Keratinocyte (primary cell): ENCODE results near the gene DIAPH3. TPM values are rescaled to one million over a fixed set of nuclear protein-coding genes. Genes with fewer than 3 reads are reported as not detected.

Source experiments
- DNase-seq: peaks from one replicate; pipeline ENCODE4 v3.0.0-alpha.2; 2011; ENCODE audit warnings: low read depth, missing footprints, low spot score
- FAIRE-seq: peaks from 2 replicates; lab custom pipeline; 2011; peaks lifted over from hg19 to GRCh38; lab: Jason Lieb, UNC
- H2AFZ ChIP-seq: 2 replicates; pipeline ENCODE4 v1.6.0; 2012; ENCODE audit warnings: low read length, control low read depth, inconsistent platforms; ENCODE audit not compliant: control insufficient read depth
- H3K27ac ChIP-seq: 2 replicates; pipeline ENCODE4 v1.5.1; 2011; ENCODE audit warnings: low read length; ENCODE audit not compliant: control insufficient read depth, insufficient read depth
- H3K27me3 ChIP-seq: 3 replicates; pipeline ENCODE4 v1.6.0; 2011; ENCODE audit warnings: low read length; ENCODE audit not compliant: control insufficient read depth, insufficient read depth; ENCODE audit errors: extremely low read depth
- H3K36me3 ChIP-seq, 2 experiments: 2 replicates in 1 of 2; 3 replicates in 1 of 2; pipeline ENCODE4 v1.5.1; 2011; ENCODE audit warnings: low read length in 2 of 2, mild to moderate bottlenecking in 1 of 2; ENCODE audit not compliant: control insufficient read depth in 2 of 2, insufficient read depth in 2 of 2; ENCODE audit errors: extremely low read depth in 1 of 2
- H3K4me1 ChIP-seq: 3 replicates; pipeline ENCODE4 v1.5.1; 2011; ENCODE audit warnings: low read length; ENCODE audit not compliant: control insufficient read depth, insufficient read depth; ENCODE audit errors: extremely low read depth
- H3K4me2 ChIP-seq: 3 replicates; pipeline ENCODE4 v1.6.0; 2011; ENCODE audit warnings: low read depth, low read length; ENCODE audit not compliant: control insufficient read depth, insufficient read depth; ENCODE audit errors: extremely low read depth
- H3K4me3 ChIP-seq, 3 experiments: fragments of 200-600 bp in 1 of 3; sonication (generic) in 1 of 3; 2 replicates in 2 of 3; 3 replicates in 1 of 3; pipeline ENCODE4 v1.5.1; 2011 to 2016; ENCODE audit warnings: low read length in 3 of 3, mild to moderate bottlenecking in 3 of 3, control low read depth in 2 of 3, inconsistent platforms in 1 of 3, low read depth in 1 of 3, mixed read lengths in 1 of 3, mixed run types in 1 of 3, moderate library complexity in 1 of 3; ENCODE audit not compliant: control insufficient read depth in 2 of 3, insufficient read depth in 2 of 3; ENCODE audit errors: extremely low read depth in 1 of 3
- H3K79me2 ChIP-seq: 2 replicates; pipeline ENCODE4 v1.6.0; 2012; ENCODE audit warnings: low read length; ENCODE audit not compliant: control insufficient read depth, insufficient read depth
- H3K9ac ChIP-seq: 3 replicates; pipeline ENCODE4 v1.6.0; 2011; ENCODE audit warnings: low read length; ENCODE audit not compliant: control insufficient read depth, insufficient read depth; ENCODE audit errors: extremely low read depth
- H3K9me1 ChIP-seq: 3 replicates; pipeline ENCODE4 v1.6.0; 2011; ENCODE audit warnings: low read length; ENCODE audit not compliant: control insufficient read depth, insufficient read depth; ENCODE audit errors: extremely low read depth
- H3K9me3 ChIP-seq: 2 replicates; pipeline ENCODE4 v1.5.1; 2012; ENCODE audit warnings: low read depth, low read length; ENCODE audit not compliant: control insufficient read depth
- H4K20me1 ChIP-seq: 3 replicates; pipeline ENCODE4 v1.6.0; 2011; ENCODE audit warnings: low read length; ENCODE audit not compliant: control insufficient read depth, insufficient read depth; ENCODE audit errors: extremely low read depth
- CTCF ChIP-seq, 3 experiments: IDR thresholded peaks in 1 of 3; conservative IDR thresholded peaks in 1 of 3; optimal IDR thresholded peaks in 1 of 3; 2 replicates in 2 of 3; 3 replicates in 1 of 3; pipeline versions ENCODE3 to v1.5.1; 2011; ENCODE audit warnings: low read length in 3 of 3, mild to moderate bottlenecking in 3 of 3, moderate library complexity in 2 of 3, control low read depth in 1 of 3, inconsistent platforms in 1 of 3; ENCODE audit not compliant: insufficient read depth in 2 of 3; ENCODE audit errors: extremely low read depth in 1 of 3
- EZH2 ChIP-seq: IDR thresholded peaks from one replicate; pipeline ENCODE4 v1.6.1; 2012; ENCODE audit warnings: inconsistent platforms, mild to moderate bottlenecking, low read length, moderate library complexity
- dilution Hi-C: fragments of 300-500 bp; cut with MboI; formaldehyde crosslinking; loops from one replicate; pipeline ENCODE4 v1.7.0; 2020; ENCODE audit warnings: low sequenced_read_pairs; ENCODE audit not compliant: extremely low pct_ligation_motif_present
- polyA plus RNA-seq, 5 experiments: library from polyadenylated mRNA; depleted of rRNA in 3 of 5; stranded (reverse) in 3 of 5; stranded (forward) in 1 of 5; unstranded in 1 of 5; fragments of >200 nt; gene quantifications; 1 replicate in 1 of 5; 2 replicates in 3 of 5; 3 replicates in 1 of 5; pipeline versions ENCODE4 v1.2.1 to v1.2.3, GENCODE V29; 2011 to 2012; ENCODE audit warnings: missing spikeins in 2 of 5, low read depth in 1 of 5, low replicate concordance in 1 of 5

The DIAPH3 gene
- polyA plus RNA-seq, 1 donor (not counting 4 experiments of a cell fraction or from before 2014, with no cell fraction given), result 9.0 TPM

- H3K36me3 ChIP-seq, result no peaks in the 10 kb centered on the region
- no peaks in the 10 kb centered on the region for H3K4me1 ChIP-seq
- no peak overlapping the region for H2AFZ ChIP-seq
- dilution Hi-C loops, result no loop called here
- H3K79me2 ChIP-seq, result no peaks in the 10 kb centered on the region
- H4K20me1 ChIP-seq, result no peaks in the 10 kb centered on the region
- H3K4me2 ChIP-seq, result no peak overlapping the region
- no peak overlapping the region for H3K27ac ChIP-seq
- no peaks in the 10 kb centered on the region for H3K9me1 ChIP-seq
- no peak overlapping the region for H3K9ac ChIP-seq
- DNase-seq (no peak), FAIRE-seq (no peak)
- H3K9me3 ChIP-seq, result no peaks in the 10 kb centered on the region
- H3K4me3 ChIP-seq, result no peak overlapping the region
- TF ChIP-seq CTCF (optimal IDR thresholded peaks at IDR 0.05 in 1 of 3, IDR thresholded peaks at IDR 0.05 in 1 of 3, conservative IDR thresholded peaks at IDR 0.05 in 1 of 3; ENCODE audit: extremely low read depth in 1 of 3, insufficient read depth in 2 of 3, low read length in 3 of 3) (no peak), EZH2 (no peak)
- no peaks in the 10 kb centered on the region for H3K27me3 ChIP-seq
These were observed 215.0 kb downstream of the DIAPH3 start for GRCh38 chr13:59948686-59949085.

- Histone ChIP-seq H3K4me1 (no peaks in the 10 kb centered on the region), H2AFZ (no peak overlapping the region), H3K27me3 (no peaks in the 10 kb centered on the region), H3K9me3 (no peaks in the 10 kb centered on the region), H3K36me3 (no peaks in the 10 kb centered on the region), H3K4me3 (no peak overlapping the region), H3K4me2 (no peak overlapping the region), H3K9me1 (no peaks in the 10 kb centered on the region), H3K27ac (no peak overlapping the region), H3K79me2 (no peaks in the 10 kb centered on the region), H3K9ac (no peak overlapping the region), H4K20me1 (no peaks in the 10 kb centered on the region)
- FAIRE-seq (no peak), DNase-seq (no peak)
- TF ChIP-seq EZH2 (no peak), CTCF (optimal IDR thresholded peaks at IDR 0.05 in 1 of 3, IDR thresholded peaks at IDR 0.05 in 1 of 3, conservative IDR thresholded peaks at IDR 0.05 in 1 of 3; ENCODE audit: extremely low read depth in 1 of 3, insufficient read depth in 2 of 3, low read length in 3 of 3) (no peak)
- dilution Hi-C loops, result no loop called here
These were observed 216.8 kb downstream of the DIAPH3 start for GRCh38 chr13:59946944-59947343.
